GM12875 (cell line): ENCODE results near the gene ZRANB3.

ENCODE experiments used
- H3K4me3 ChIP-seq: one replicate; pipeline ENCODE4 v1.5.1; 2011; ENCODE audit warnings: low read depth, low read length, control low read depth
- CTCF ChIP-seq: IDR thresholded peaks from 2 replicates; pipeline ENCODE4 v1.5.1; 2011; ENCODE audit warnings: low read depth, mild to moderate bottlenecking, control low read depth, inconsistent platforms, low read length, moderate library complexity, borderline replicate concordance; ENCODE audit not compliant: insufficient read depth

ZRANB3 gene

GRCh38 chr2:135169900-135170753 is 360.9 kb downstream of the ZRANB3 start:
- no peak overlapping the region for H3K4me3 ChIP-seq
- no peak for TF ChIP-seq CTCF

GRCh38 chr2:135168204-135168856 is 362.7 kb downstream of the ZRANB3 start:
- no peak for TF ChIP-seq CTCF

GRCh38 chr2:135167273-135167672 is 363.7 kb downstream of the ZRANB3 start:
- H3K4me3 ChIP-seq, result no peak overlapping the region
- TF ChIP-seq CTCF, result no peak

More at GRCh38 chr2:135168204-135168856, 362.7 kb downstream of the ZRANB3 start:
- H3K4me3 ChIP-seq, result no peak overlapping the region

DNA sequence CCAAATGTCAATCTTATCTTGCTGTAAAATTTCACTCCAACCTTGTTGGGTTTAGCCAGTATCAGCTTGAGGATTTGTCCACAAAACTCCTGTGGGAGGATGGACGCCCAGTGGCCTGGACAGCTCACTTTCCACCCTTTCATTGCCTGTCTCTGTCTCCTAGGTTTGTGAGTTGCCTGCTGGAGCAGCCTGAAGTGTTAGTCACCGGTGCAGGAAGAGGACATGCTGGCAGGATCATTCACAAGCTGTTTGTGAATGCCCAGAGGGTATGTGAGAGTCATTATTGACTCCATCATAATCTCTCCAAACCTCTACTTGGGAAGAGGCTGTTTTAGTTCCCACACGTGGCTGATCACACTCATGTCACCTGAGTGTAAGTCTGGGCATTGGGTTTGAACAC is 366.6 kb downstream of the ZRANB3 start:
- H3K4me3 ChIP-seq, result no peak overlapping the region
- TF ChIP-seq CTCF, result no peak

GRCh38 chr2:135163901-135164300 is 367.1 kb downstream of the ZRANB3 start:
- no peak for TF ChIP-seq CTCF
- no peak overlapping the region for H3K4me3 ChIP-seq

DNA sequence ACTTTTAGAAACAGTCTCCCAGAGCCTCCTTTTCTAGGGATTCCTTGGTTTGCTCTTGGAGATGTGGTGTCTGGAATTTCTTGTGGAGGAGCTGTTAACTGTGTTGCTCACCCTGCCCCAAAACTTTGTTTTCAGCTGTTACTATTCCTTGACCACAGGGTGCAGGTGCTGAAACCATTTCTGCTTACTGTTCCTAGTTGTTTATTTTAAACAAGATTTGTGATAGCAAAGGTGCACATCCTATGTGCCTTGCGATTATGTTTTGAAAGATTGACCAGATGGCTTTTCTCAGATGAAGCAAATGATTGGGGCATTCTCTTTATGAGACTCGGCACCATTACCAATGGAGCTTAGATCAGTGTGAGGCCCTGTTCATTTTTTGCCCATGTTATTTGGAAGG is 367.7 kb downstream of the ZRANB3 start:
- H3K4me3 ChIP-seq, result no peak overlapping the region
- TF ChIP-seq CTCF, result no peak

DNA sequence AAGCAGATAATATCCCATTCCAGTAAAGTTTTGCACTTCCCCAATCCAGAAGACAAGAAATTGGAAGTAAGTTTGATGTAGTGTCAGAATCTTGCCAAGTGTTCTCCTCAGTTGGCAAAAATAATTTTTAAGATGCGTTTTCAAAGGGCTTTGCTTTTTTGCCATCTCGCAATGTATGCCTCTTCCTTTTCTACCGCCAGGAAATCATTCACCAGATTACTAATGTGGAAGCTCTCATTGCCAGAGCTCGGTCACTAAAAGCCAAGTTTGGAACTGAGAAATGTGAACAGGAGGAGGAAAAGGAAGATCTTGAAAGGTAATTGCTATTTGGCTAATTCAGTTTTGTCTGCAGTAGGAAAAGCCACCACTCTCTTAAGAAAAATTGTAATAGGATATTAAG is 368.2 kb downstream of the ZRANB3 start:
- no peak overlapping the region for H3K4me3 ChIP-seq
- no peak for TF ChIP-seq CTCF
